Pancreas (tissue), 10 donors: ENCODE data around the gene SMIM20. TPM values are rescaled to one million over a fixed set of nuclear protein-coding genes. Genes with fewer than 3 reads are reported as not detected.

Experiments
- ATAC-seq, 4 donors: fragments of 200-7000 bp; cut with Tn5 transposase; one replicate each; pipeline versions ENCODE4 v1.8.0 to v1.9.1; 2020; ENCODE audit warnings: mild to moderate bottlenecking in 4 of 4, moderate library complexity in 4 of 4
- DNase-seq, 6 donors: peaks; one replicate each; pipeline ENCODE4 v3.0.0-alpha.2; 2020
- FAIRE-seq: peaks from 2 replicates; lab custom pipeline; 2012; peaks lifted over from hg19 to GRCh38; lab: Jason Lieb, UNC
- H3K27ac ChIP-seq, 4 donors: fragments of 200-600 bp; sonication (generic); 1 replicate in 3 of 4; 2 replicates in 1 of 4; pipeline versions ENCODE4 v1.5.0 to v1.8.0; 2020
- H3K27me3 ChIP-seq, 4 donors: fragments of 200-600 bp; one replicate each; pipeline ENCODE4 v1.8.0; 2021
- H3K36me3 ChIP-seq, 3 donors: fragments of 200-600 bp; sonication (generic) in 1 of 3; one replicate each; pipeline versions ENCODE4 v1.5.0 to v1.8.0; 2020 to 2021
- H3K4me1 ChIP-seq, 3 donors: fragments of 200-600 bp; one replicate each; pipeline ENCODE4 v1.8.0; 2021
- H3K4me3 ChIP-seq, 4 donors: fragments of 200-600 bp; sonication (generic) in 2 of 4; one replicate each; pipeline versions ENCODE4 v1.5.0 to v1.8.0; 2020 to 2021
- H3K9me3 ChIP-seq, 4 donors: fragments of 200-600 bp; one replicate each; pipeline ENCODE4 v1.8.0; 2021
- WGBS, 2 donors: extraction: QIAGEN DNeasy Blood & Tissue Kit; methylation state at CpG; one replicate each; pipeline ENCODE4 v1.1.7; 2013; 5-methylcytosine and 5-hydroxymethylcytosine counted together
- intact Hi-C, 3 donors: fragments of 100-400 bp; cut with DNase I; formaldehyde crosslinking; loops; one replicate each; pipeline versions ENCODE4 v1.11.1 to v1.14.2; 2022
- polyA plus RNA-seq, 2 donors: library from polyadenylated mRNA; stranded (reverse); fragments of 200-250 nt; gene quantifications; one replicate each; pipeline ENCODE4 v1.2.3, GENCODE V29; 2013
- total RNA-seq, 6 donors: library from RNA; stranded (reverse); fragmentation: NEBNext Ultra II Directional in 4 of 6; extraction: Animal tissue kit (Norgen Biotek cat#: 25700) in 4 of 6; gene quantifications; one replicate each; pipeline versions ENCODE4 v1.2.1 to v1.2.4, GENCODE V29; 2021 to 2023
- TF ChIP-seq, protein P1 (sequence below), 4 donors: fragments of 200-600 bp; sonication (generic) in 3 of 4; IDR thresholded peaks; one replicate each; pipeline versions ENCODE4 v1.5.0 to v1.8.0; 2021; ENCODE audit warnings: antibody characterized with exemption in 4 of 4
- donor health status: healthy with polysubstance abuse.
- donor health status: DM: no; HTN: no; CAD: no; lungs with moderate emphysema.
- donor health status: DM: no; HTN: no; CAD: no.
- donor health status: control.
- donor health status: control.
- donor health status: Bipolar disorder and iron deficiency.
- donor health status: DM: yes; HTN: yes; CAD: no.
- donor health status: DM: no; HTN: no; CAD: no.
- donor health status: DM: no; HTN: no; CAD: no.
- donor health status: DM: yes; HTN: yes; CAD: no.

The SMIM20 gene
- total and polyA plus RNA-seq, 8 donors: 11.7 to 37.4 (median 18.7) TPM

DNA sequence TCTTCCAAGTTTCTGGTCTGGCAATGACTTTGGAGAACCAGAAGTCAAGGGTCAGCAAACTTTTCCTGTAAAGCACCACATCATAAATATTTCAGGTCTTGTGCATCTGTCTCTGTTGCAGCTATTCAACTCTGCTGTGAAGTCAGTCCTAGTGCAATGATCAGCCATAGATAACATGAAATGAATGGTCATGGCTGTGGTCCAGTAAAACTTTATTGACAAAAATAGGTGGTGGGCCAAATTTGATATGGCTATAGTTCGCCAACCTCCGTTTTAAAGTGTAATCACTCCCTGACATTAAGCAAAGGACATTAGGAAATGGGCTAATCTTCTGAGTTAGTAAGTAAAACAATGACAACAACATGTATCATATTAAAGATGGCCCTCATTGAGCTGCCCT lies 30.5 kb upstream of the SMIM20 start:
- H3K27ac ChIP-seq: no peak overlapping the region
- no peak for FAIRE-seq
- no peaks in the 10 kb centered on the region for H3K4me1 ChIP-seq
- no peaks in the 10 kb centered on the region for H3K36me3 ChIP-seq
- ATAC-seq: no peak
- no peak for DNase-seq
- H3K4me3 ChIP-seq: no peak overlapping the region
- intact Hi-C loops: no loop called here
- 62 to 63% methylated on average over 2 of the region's 2 CpGs for WGBS, 2 donors
- TF ChIP-seq, protein P1, sequence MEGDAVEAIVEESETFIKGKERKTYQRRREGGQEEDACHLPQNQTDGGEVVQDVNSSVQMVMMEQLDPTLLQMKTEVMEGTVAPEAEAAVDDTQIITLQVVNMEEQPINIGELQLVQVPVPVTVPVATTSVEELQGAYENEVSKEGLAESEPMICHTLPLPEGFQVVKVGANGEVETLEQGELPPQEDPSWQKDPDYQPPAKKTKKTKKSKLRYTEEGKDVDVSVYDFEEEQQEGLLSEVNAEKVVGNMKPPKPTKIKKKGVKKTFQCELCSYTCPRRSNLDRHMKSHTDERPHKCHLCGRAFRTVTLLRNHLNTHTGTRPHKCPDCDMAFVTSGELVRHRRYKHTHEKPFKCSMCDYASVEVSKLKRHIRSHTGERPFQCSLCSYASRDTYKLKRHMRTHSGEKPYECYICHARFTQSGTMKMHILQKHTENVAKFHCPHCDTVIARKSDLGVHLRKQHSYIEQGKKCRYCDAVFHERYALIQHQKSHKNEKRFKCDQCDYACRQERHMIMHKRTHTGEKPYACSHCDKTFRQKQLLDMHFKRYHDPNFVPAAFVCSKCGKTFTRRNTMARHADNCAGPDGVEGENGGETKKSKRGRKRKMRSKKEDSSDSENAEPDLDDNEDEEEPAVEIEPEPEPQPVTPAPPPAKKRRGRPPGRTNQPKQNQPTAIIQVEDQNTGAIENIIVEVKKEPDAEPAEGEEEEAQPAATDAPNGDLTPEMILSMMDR (IDR thresholded peaks at IDR 0.05): no peak
- H3K9me3 ChIP-seq: no peaks in the 10 kb centered on the region
- no peaks in the 10 kb centered on the region for H3K27me3 ChIP-seq

- Histone ChIP-seq H3K4me3 (no peak overlapping the region), H3K36me3 (no peaks in the 10 kb centered on the region), H3K27ac (no peak overlapping the region), H3K4me1 (no peaks in the 10 kb centered on the region), H3K27me3 (no peaks in the 10 kb centered on the region), H3K9me3 (no peaks in the 10 kb centered on the region)
- WGBS, 2 donors: 50 to 58% methylated on average over 5 of the region's 5 CpGs
- TF ChIP-seq, protein P1 (IDR thresholded peaks at IDR 0.05): no peak
- peak in 1 of 4 donors; percentile 22 for ATAC-seq
- no peak for DNase-seq
- intact Hi-C loops: no loop called here
- FAIRE-seq: no peak
Observed at GRCh38 chr4:25884031-25884782, 29.8 kb upstream of the SMIM20 start.

DNA sequence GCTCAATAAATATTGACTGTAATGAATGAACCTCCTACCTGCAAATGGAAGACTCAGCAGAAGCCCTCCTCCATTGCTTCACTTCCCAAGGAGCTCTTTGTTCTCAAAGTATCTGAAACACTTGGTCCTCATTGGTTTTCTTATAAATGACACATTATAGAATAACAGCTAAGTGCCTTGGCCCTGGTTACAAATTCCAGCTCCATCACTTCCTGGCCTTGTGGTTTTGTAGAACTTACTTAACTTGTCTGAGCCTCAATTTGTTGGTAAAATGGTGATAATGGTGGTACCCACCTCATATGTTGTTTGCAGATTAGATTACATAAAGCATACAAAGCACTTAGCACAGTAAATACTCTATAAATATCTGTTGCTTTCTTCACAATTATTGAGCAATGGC lies 25.2 kb upstream of the SMIM20 start:
- Histone ChIP-seq H3K27me3 (no peaks in the 10 kb centered on the region), H3K4me3 (no peak overlapping the region), H3K36me3 (no peaks in the 10 kb centered on the region), H3K9me3 (no peaks in the 10 kb centered on the region), H3K27ac (no peak overlapping the region), H3K4me1 (no peaks in the 10 kb centered on the region)
- TF ChIP-seq, protein P1 (IDR thresholded peaks at IDR 0.05): no peak
- ATAC-seq (no peak), DNase-seq (no peak), FAIRE-seq (no peak)
- intact Hi-C loops: no loop called here

DNA sequence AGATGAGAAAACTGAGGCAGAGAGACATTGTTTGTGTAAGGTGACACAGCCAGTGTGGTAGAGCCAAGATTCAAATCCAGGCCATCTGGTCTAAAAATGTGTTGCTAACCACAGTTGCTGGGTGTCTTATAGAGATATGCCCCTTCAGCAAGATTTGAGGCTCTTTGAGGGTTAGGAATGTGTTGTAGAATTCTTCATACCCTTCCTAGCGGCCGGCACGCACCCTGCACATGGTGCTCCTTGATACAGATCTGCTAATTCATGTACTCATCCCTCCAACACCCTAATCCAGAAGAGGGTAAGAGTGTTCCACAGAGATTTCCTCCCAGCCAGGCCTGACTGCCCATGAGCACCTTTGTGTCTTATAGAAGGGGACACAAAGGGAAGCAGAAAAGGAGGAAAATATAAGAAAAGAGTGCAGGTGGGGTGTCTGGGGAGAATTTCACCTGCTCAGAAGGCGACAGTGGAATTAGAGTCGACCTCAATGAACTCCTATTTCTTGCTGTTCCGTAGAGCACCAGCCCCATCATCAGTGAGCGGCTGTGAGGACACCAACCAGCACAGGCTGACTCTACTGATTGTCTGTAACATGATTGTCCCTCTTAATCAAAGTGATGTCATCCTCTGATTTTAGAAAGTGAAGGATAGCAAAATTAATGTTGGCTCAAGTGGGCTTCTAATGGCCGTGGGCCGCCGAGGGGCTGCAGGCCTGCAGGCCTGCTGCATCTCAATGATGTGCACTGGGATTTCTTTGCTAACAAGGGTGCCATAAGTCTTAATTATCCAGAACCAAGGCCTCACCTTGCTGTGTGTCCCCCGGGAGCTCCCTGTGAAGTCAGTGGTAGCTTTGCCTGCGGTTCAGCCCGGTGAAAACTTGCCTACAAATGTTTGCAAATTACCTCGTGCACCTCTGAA lies 24.2 kb upstream of the SMIM20 start:
- FAIRE-seq (no peak), DNase-seq (no peak), ATAC-seq (no peak)
- Histone ChIP-seq H3K4me1 (no peaks in the 10 kb centered on the region), H3K9me3 (no peaks in the 10 kb centered on the region), H3K27ac (no peak overlapping the region), H3K4me3 (no peak overlapping the region), H3K27me3 (no peaks in the 10 kb centered on the region), H3K36me3 (no peaks in the 10 kb centered on the region)
- intact Hi-C loops: no loop called here
- 85 to 90% methylated on average over 14 of the region's 14 CpGs for WGBS, 2 donors
- TF ChIP-seq, protein P1 (IDR thresholded peaks at IDR 0.05): no peak
